ENCODE data around the gene SHROOM4.

Gene SHROOM4

GRCh38 chrX:50618788-50619558 is 195.0 kb downstream of the SHROOM4 start:
- no peak overlapping the region for H3K27ac ChIP-seq (ENCODE audit: low read depth, low read length)
- H3K79me2 ChIP-seq (ENCODE audit: control insufficient read depth, low read length): no peaks in the 10 kb centered on the region
- no peaks in the 10 kb centered on the region for H3K4me1 ChIP-seq (ENCODE audit: control insufficient read depth, low read length)
- no peak overlapping the region for H3K4me2 ChIP-seq (ENCODE audit: low read length)
- no peak for TF ChIP-seq EZH2phosphoT487 (IDR thresholded peaks at IDR 0.05; ENCODE audit: borderline replicate concordance, low read length)
- TF ChIP-seq, protein P1, sequence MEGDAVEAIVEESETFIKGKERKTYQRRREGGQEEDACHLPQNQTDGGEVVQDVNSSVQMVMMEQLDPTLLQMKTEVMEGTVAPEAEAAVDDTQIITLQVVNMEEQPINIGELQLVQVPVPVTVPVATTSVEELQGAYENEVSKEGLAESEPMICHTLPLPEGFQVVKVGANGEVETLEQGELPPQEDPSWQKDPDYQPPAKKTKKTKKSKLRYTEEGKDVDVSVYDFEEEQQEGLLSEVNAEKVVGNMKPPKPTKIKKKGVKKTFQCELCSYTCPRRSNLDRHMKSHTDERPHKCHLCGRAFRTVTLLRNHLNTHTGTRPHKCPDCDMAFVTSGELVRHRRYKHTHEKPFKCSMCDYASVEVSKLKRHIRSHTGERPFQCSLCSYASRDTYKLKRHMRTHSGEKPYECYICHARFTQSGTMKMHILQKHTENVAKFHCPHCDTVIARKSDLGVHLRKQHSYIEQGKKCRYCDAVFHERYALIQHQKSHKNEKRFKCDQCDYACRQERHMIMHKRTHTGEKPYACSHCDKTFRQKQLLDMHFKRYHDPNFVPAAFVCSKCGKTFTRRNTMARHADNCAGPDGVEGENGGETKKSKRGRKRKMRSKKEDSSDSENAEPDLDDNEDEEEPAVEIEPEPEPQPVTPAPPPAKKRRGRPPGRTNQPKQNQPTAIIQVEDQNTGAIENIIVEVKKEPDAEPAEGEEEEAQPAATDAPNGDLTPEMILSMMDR (IDR thresholded peaks at IDR 0.05; ENCODE audit: low read depth, low read length, poor library complexity, severe bottlenecking): no peak
- H3F3A ChIP-seq (ENCODE audit: control insufficient read depth, insufficient read depth): no peaks in the 10 kb centered on the region
- H4K20me1 ChIP-seq (ENCODE audit: control insufficient read depth, insufficient read depth, low read depth, low read length): no peaks in the 10 kb centered on the region
- no peaks in the 10 kb centered on the region for H3K9me3 ChIP-seq (ENCODE audit: control insufficient read depth, insufficient read depth, low read length)
- H3K36me3 ChIP-seq (ENCODE audit: control insufficient read depth, low read length): no peaks in the 10 kb centered on the region
- no peaks in the 10 kb centered on the region for H3K9me2 ChIP-seq (replicated peaks; ENCODE audit: control insufficient read depth, low read length)
- H3K27me3 ChIP-seq (ENCODE audit: control insufficient read depth, low read length): no peaks in the 10 kb centered on the region
- no peak overlapping the region for H3K4me3 ChIP-seq (ENCODE audit: low read length)

- H3K27me3 ChIP-seq (ENCODE audit: control insufficient read depth, low read length): no peaks in the 10 kb centered on the region
- H3K9me2 ChIP-seq (replicated peaks; ENCODE audit: control insufficient read depth, low read length): no peaks in the 10 kb centered on the region
- no peaks in the 10 kb centered on the region for H3K4me1 ChIP-seq (ENCODE audit: control insufficient read depth, low read length)
- H3K9me3 ChIP-seq (ENCODE audit: control insufficient read depth, insufficient read depth, low read length): no peaks in the 10 kb centered on the region
- TF ChIP-seq, protein P1 (IDR thresholded peaks at IDR 0.05; ENCODE audit: low read depth, low read length, poor library complexity, severe bottlenecking): no peak
- no peaks in the 10 kb centered on the region for H4K20me1 ChIP-seq (ENCODE audit: control insufficient read depth, insufficient read depth, low read depth, low read length)
- no peaks in the 10 kb centered on the region for H3K36me3 ChIP-seq (ENCODE audit: control insufficient read depth, low read length)
- no peaks in the 10 kb centered on the region for H3F3A ChIP-seq (ENCODE audit: control insufficient read depth, insufficient read depth)
- no peak overlapping the region for H3K27ac ChIP-seq (ENCODE audit: low read depth, low read length)
- H3K79me2 ChIP-seq (ENCODE audit: control insufficient read depth, low read length): no peaks in the 10 kb centered on the region
- no peak overlapping the region for H3K4me3 ChIP-seq (ENCODE audit: low read length)
- H3K4me2 ChIP-seq (ENCODE audit: low read length): no peak overlapping the region
Observed at GRCh38 chrX:50617183-50617582, 196.8 kb downstream of the SHROOM4 start.

DNA sequence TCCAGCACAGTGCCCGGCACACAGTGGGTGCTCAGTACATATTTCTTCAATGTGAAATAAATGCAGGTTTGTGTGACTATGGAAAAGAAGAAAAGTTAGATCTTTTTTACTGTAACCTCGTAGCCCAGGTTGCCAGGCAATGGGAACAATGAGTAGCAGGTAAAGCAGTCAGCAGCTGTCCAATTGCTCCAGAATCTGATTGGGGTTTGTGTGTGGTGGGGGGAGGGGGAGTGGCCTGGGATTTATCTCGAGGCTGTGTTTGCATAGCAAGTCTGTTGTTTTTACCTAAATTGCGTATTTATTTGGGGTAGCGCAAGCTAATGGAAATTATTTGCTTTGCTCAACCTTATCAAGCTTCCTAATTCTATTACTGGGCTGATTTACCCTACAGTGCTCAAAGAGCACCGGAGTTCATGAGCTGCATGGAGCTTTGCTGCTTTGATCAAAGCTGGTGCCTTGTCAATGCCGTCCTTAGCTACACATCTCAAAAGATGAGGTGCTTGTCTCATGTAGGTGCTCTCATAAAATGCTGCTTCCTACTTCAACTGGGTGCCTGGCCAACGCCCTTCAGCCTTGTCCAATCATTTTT is 198.3 kb downstream of the SHROOM4 start:
- H3K4me2 ChIP-seq (ENCODE audit: low read length): no peak overlapping the region
- no peak overlapping the region for H3K27ac ChIP-seq (ENCODE audit: low read depth, low read length)

More for the DNA sequence above, 198.3 kb downstream of the SHROOM4 start:
- no peak for TF ChIP-seq EZH2phosphoT487 (IDR thresholded peaks at IDR 0.05; ENCODE audit: borderline replicate concordance, low read length)
- TF ChIP-seq, protein P1 (IDR thresholded peaks at IDR 0.05; ENCODE audit: low read depth, low read length, poor library complexity, severe bottlenecking): no peak
- no peaks in the 10 kb centered on the region for H3K9me2 ChIP-seq (replicated peaks; ENCODE audit: control insufficient read depth, low read length)
- H3K79me2 ChIP-seq (ENCODE audit: control insufficient read depth, low read length): no peaks in the 10 kb centered on the region
- H4K20me1 ChIP-seq (ENCODE audit: control insufficient read depth, insufficient read depth, low read depth, low read length): no peaks in the 10 kb centered on the region
- H3K4me1 ChIP-seq (ENCODE audit: control insufficient read depth, low read length): no peaks in the 10 kb centered on the region
- H3K27me3 ChIP-seq (ENCODE audit: control insufficient read depth, low read length): no peaks in the 10 kb centered on the region
- no peaks in the 10 kb centered on the region for H3K9me3 ChIP-seq (ENCODE audit: control insufficient read depth, insufficient read depth, low read length)
- no peaks in the 10 kb centered on the region for H3K36me3 ChIP-seq (ENCODE audit: control insufficient read depth, low read length)
- no peaks in the 10 kb centered on the region for H3F3A ChIP-seq (ENCODE audit: control insufficient read depth, insufficient read depth)
- no peak overlapping the region for H3K4me3 ChIP-seq (ENCODE audit: low read length)

Data from DOHH2 (cell line).